Testis (tissue), 2 donors: ENCODE data around the gene PCDHA9.
A peak's percentile ranks its signal among the peaks of the same experiment; 100 is the strongest.

ENCODE experiments used
- POLR2A ChIP-seq: fragments of 450-650 bp; IDR thresholded peaks from one replicate; pipeline ENCODE4 v1.6.1; 2017; ENCODE audit warnings: antibody characterized with exemption, mild to moderate bottlenecking, moderate library complexity
- TF ChIP-seq, protein P1 (sequence below), 3 experiments: fragments of 450-650 bp in 2 of 3; fragments of 200-600 bp in 1 of 3; sonication (generic) in 1 of 3; IDR thresholded peaks; one replicate each; pipeline ENCODE4 v1.5.1; 2016 to 2019; ENCODE audit warnings: antibody characterized with exemption in 3 of 3, mild to moderate bottlenecking in 2 of 3, moderate library complexity in 1 of 3

- TF ChIP-seq, protein P1, sequence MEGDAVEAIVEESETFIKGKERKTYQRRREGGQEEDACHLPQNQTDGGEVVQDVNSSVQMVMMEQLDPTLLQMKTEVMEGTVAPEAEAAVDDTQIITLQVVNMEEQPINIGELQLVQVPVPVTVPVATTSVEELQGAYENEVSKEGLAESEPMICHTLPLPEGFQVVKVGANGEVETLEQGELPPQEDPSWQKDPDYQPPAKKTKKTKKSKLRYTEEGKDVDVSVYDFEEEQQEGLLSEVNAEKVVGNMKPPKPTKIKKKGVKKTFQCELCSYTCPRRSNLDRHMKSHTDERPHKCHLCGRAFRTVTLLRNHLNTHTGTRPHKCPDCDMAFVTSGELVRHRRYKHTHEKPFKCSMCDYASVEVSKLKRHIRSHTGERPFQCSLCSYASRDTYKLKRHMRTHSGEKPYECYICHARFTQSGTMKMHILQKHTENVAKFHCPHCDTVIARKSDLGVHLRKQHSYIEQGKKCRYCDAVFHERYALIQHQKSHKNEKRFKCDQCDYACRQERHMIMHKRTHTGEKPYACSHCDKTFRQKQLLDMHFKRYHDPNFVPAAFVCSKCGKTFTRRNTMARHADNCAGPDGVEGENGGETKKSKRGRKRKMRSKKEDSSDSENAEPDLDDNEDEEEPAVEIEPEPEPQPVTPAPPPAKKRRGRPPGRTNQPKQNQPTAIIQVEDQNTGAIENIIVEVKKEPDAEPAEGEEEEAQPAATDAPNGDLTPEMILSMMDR (IDR thresholded peaks at IDR 0.05): peak in 1 of 3 experiments; percentile 5
- no peak for TF ChIP-seq POLR2A
Measured at GRCh38 chr5:140833993-140834392, 14.2 kb upstream of the PCDHA9 start, which contains the start of gene PCDHA7.
